ENCODE data around the gene SLC22A8.
"Not testable (repeated sequence)": the region's sequence is repeated elsewhere in the genome, so short reads cannot be mapped to it uniquely, and the experiment has no call there.

SLC22A8 gene

DNA sequence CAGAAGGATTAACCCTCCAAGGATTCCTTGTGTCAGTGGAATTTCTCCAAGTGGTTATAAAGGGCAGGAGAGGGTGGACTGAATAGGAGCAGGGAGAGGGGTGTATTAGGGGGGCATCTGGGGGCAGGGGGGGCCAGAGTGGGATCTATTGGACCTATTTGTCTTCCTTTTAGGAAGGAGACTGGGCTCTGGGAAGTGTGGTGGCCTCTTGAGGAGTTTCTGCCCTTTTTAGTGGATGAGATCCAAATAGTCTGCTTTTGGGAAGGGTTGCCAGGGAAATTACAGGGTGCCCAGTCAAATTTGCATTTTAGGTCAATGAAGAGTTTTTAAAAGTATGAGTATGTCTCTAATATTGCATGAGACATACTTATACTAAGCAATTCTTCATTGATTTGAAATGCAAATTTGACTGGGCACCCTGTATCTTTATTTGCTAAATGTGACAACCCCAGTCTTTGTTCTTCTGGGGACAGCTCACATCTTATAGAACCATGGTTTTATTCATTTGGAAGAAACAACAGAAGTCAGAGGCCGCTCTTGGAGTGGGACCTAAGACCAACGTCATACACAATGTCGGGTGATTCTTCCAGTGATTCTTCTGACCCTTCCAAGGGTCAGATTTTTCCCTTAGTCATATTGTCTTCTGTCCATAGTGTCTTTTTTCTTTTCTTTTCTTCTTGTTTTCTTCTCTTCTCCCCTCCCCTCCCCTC, 30.4 kb downstream of the SLC22A8 start:
- DNase-seq = no peak

DNA sequence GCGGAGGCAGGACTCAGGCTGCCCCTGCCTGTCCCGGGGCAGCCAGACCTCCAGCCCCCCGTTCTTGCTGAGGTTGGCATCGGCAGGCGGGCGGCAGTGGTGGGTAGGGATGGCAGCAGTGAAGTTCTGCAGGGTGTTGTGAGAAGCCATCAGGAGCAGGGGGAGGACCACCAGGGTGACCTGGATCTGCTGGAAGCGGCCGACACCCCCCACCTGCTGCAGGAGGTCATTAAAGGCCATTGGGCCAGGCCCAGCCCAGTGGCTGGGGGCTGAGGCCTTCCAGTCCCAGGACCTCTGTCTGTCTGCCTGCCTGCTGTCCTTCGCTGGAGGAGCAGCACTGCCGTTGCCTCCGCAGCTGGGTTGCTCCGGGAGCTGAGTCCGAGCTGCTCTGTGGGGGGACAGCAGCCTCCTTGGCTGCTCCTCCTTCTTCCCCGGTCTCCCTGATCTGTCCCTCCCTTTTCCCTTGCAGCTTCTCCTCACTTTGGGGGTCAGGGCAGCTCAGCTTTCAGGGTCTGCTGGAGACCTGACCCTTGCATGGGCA, 31.1 kb downstream of the SLC22A8 start, which contains the start of gene SLC22A6:
Gene SLC22A6, minus strand, starts transcription at position 517 of the 541 bp plus-strand sequence. Its CDS starts 277 bp downstream, at position 240.
- DNase-seq = no peak

- no peak for DNase-seq
These were observed 32.0 kb downstream of the SLC22A8 start for GRCh38 chr11:62983536-62984199.

- DNase-seq = no peak
These were observed 33.9 kb downstream of the SLC22A8 start for GRCh38 chr11:62981743-62982142.

DNA sequence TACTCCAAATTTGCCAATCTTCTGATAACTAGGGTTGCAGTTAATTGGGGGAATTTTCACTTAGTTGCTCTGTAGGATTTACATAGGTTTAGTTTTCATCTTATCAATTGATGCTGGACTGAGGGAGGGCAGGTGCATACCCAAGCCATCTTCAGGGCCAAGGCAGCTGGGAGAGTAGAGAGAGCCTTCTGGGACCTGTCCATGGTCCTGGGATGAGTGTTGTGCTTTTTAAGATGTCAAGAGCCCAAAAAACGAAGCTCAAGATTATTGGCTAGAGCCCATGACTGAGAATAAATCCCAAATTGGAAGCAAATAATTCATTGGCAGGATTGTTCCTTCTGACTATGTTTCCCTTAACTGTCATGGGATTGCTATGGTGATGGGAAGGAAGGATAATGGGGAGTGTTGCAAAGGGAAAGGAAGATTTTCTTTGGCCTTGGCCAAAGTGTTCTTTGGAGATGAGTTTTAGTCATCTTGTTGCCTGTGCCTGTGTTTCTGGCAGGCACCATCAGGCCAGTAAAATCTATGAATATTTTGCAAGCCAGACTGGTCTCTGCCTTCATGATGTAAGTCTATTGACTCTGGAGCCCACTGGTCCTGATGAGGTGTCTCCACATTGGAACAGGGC, 35.4 kb downstream of the SLC22A8 start:
- no peak for DNase-seq

DNA sequence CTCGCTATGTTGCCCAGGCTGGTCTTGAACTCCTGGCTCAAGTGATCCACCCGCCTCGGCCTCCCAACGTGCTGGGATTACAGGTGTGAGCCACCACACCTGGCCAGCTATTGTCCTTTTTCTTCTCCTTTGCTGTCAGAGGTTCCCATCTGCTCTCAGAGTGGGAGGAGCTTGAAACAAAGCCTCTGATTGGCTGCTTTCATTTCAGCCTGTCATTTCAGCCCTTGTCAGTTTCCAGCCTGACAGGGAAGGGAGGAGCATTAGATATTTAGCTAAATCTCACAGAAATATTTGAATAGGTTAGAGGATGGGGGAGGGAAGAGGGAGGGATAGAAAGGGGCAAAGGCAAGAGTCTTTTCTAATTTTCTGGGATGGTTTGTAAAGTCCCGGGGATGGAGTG, 39.5 kb downstream of the SLC22A8 start:
- DNase-seq = no peak

DNA sequence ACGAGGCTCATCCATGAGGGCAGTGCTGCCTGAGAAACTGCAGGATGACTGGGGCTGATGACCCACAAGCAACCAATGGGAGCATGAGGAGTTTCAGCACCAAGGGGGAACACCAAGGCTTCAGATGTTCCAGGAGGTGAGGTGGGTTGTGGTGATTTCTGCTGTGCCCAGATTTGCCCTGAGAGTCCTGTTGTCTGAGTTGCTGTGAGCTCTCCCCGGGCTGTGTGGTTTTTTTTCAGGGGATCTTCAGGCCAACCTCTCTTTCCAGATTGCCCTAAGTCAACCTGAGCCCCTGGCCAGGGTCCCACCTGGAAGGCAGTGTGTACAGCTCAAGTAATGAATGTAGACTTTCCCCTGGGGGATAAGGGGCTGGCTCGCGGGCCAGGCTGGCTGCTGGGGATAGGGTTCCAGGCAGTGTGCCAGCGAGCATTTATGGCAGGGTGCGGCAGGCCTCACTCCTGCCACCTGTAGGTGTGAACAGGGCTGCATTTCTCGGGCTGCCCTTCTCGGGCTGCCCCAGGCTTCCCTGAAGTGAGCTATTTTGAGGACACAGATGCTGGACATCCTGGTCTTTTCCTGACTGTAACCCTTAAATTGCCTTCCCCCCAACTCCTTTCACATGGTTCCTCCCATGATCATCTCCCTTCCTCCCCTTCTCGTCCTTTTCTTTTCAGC, 40.7 kb downstream of the SLC22A8 start:
- DNase-seq = peak; percentile 22 to 47

DNA sequence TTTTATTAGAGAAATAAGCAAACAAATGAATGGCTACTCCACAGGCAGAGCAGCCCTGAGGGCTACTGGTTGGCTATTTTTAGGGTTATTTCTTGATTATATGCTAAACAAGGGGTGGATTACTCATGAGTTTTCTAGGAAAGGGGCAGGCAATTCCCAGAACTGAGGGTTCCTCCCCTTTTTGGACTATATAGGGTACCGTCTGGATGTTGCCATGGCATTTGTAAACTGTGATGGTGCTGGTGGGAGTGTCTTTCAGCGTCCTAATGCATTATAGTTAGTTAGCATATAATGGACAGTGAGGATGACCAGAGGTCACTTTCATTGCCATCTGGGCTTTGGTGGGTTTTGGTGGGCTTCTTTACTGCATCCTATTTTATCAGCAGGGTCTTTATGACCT, 50.1 kb downstream of the SLC22A8 start:
- DNase-seq = no peak

GRCh38 chr11:62962391-62962790, 53.2 kb downstream of the SLC22A8 start:
- DNase-seq = no peak

GRCh38 chr11:62961017-62961570, 54.5 kb downstream of the SLC22A8 start:
- no peak for DNase-seq

- no peak for DNase-seq
These were observed 56.1 kb downstream of the SLC22A8 start for GRCh38 chr11:62959422-62959980.

DNA sequence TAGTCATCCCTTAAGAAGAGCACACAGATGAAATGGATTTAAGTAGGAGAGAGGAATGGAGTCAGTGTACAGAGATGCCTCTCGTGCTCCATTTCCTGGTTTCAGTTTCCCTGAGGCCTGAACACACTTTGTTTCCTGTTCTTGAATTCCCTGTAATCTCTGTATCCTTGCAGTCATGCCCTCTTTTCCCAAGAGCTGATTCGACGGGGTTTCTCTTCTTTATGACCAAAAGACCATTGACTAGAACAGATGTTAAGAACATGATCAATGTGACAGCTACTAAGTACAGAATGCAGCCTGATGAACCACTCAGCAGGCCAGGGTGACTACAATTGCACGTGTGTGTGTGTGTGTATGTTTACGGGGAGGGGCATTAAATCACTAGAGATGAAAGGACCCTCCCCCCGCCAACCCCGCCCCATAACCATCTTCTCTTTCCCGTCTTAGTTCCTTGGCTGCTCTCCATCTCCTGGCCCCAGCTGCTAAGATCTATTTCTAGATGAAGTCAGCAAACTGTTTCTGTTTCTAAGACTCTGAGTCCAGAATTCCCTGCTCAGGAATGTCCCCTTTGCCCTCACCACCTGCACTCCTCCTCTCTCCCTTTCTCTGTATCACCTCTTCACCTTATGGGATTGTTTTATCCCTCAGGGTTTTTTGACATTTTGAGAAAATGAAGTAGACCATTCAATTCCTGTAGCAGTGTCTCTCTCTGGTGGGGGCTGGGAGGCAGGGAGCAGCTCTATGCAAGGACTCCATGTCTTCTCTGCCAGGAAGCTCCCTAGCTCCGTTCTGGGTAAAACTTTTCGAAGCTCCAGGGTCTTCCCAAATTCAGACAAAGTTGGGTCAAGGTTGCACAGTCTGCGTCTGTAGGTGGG, 56.9 kb downstream of the SLC22A8 start:
- DNase-seq = no peak

DNA sequence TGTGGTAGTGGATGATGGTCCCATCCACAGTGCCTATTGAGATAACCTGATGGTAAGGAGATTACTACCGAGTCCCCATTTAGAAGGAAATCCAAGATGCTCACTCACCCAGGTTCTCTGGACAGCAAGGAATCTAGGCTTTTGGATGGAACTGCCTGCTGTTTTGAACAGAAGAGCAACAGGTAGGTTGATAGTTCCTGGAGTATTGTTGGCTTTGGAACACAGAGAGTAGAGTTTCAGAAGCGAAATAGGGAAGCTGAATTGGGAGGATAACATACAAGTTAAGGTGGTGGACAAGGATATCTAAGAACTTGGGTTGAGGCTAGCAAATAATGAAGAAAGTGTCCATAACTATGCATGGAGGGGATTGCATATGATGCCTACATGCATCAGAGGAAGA, 58.5 kb downstream of the SLC22A8 start:
- DNase-seq = no peak

GRCh38 chr11:62954478-62954877, 61.2 kb downstream of the SLC22A8 start:
- DNase-seq = no peak

GRCh38 chr11:62953811-62954210, 61.8 kb downstream of the SLC22A8 start:
- DNase-seq = no peak

DNA sequence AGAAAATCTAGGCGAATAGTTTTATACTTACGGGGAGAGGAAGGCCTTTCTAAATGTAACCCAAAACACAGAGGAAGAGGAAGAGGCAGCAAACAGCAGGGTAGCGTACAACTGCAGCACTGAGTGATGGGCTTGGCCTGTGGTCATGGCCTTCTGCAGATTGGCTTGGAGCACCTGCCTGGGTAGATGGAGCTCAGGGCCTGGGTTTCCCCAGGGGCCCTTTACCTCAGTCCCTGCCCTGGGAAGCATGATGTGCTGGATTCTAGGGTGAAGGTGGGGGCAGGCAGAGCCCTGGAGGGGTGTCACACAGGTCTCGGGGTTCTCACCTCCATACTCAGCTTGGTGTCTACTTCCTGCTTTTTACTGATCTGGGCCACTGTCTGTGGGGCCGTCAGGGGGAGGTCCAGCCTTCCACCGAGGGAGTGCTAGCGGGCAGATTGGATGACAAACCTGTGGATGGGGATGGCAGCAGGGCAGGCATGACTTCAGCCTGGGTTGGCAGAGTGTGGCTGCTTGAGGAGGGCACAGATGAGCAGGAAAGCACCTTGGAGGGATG, 66.8 kb downstream of the SLC22A8 start:
- no peak for DNase-seq

- DNase-seq = not testable (repeated sequence)
These were observed 70.1 kb downstream of the SLC22A8 start for GRCh38 chr11:62945538-62945937.
